ENCODE data around the gene MVK.

GRCh38 chr12:109524466-109525278 lies 48.9 kb upstream of the MVK start:
- TF ChIP-seq CTCF (IDR thresholded peaks at IDR 0.05; ENCODE audit: insufficient read depth, low read length, poor library complexity, severe bottlenecking) (no peak), EZH2phosphoT487 (conservative IDR thresholded peaks at IDR 0.05; ENCODE audit: low read length) (no peak)
